HCT116 (cell line): ENCODE data around the gene BCS1L. TPM values are rescaled to one million over a fixed set of nuclear protein-coding genes. Genes with fewer than 3 reads are reported as not detected.
A peak's percentile ranks its signal among the peaks of the same experiment; 100 is the strongest.

ENCODE experiments used
- ATAC-seq: fragments of 200-7000 bp; cut with Tn5 transposase; 2 replicates; pipeline ENCODE4 v1.9.1; 2020; ENCODE audit warnings: mild to moderate bottlenecking, moderate library complexity
- Bru-seq: library from RNA; stranded (reverse); fragments of 400-500 nt; gene quantifications from one replicate; lab custom pipeline; 2021; lab: Mats Ljungman, UMichigan
- BruChase-seq, 2 experiments: library from RNA; stranded (reverse); fragments of 400-500 nt; gene quantifications; one replicate each; lab custom pipeline; 2021; lab: Mats Ljungman, UMichigan
- BruUV-seq: library from RNA; stranded (reverse); fragments of 400-500 nt; replicated peaks from 2 replicates; lab custom pipeline; 2021; lab: Mats Ljungman, UMichigan
- CTCF ChIA-PET: fragments of 300-600 bp; sonication (Branson Sonifier 250); formaldehyde crosslinking; loops from one replicate; lab custom pipeline; 2021; ENCODE audit warnings: antibody characterized with exemption; lab: Charles Lee
- POLR2A ChIA-PET: fragments of 300-600, 350-600 bp; sonication (Branson Sonifier 250); formaldehyde crosslinking; loops from one replicate; lab custom pipeline; 2021; ENCODE audit warnings: antibody characterized with exemption; lab: Charles Lee
- RAD21 ChIA-PET, 2 experiments: fragments of 300-600 bp; sonication (Branson Sonifier 250); formaldehyde crosslinking; loops; one replicate each; lab custom pipeline; 2023; ENCODE audit warnings: low total read pairs in 2 of 2; ENCODE audit not compliant: uncharacterized antibody in 2 of 2, unreplicated experiment in 2 of 2, low non-redundant PET in 1 of 2; lab: Charles Lee
- DNase-seq: peaks from one replicate; pipeline ENCODE4 v3.0.0-alpha.2; 2010; ENCODE audit warnings: low read depth, low spot score
- H2AFZ ChIP-seq: fragments of 200-600 bp; shearing (Covaris generic), sonication (generic); 2 replicates; pipeline ENCODE4 v1.6.1; 2017; ENCODE audit warnings: low read depth, mixed run types, mixed read lengths, antibody characterized with exemption, low read length; ENCODE audit not compliant: poor library complexity, severe bottlenecking
- H3K27ac ChIP-seq: 2 replicates; pipeline ENCODE4 v1.5.1; 2012; ENCODE audit warnings: low read depth, low read length
- H3K27me3 ChIP-seq: fragments of 200-600 bp; sonication (generic); 2 replicates; pipeline ENCODE4 v1.6.1; 2016; ENCODE audit warnings: mixed run types, low read length, mixed read lengths; ENCODE audit not compliant: insufficient read depth
- H3K36me3 ChIP-seq, 2 experiments: fragments of 200-500 bp in 1 of 2; fragments of 200-600 bp in 1 of 2; sonication (Bioruptor generic) in 1 of 2; sonication (generic) in 1 of 2; 2 replicates each; pipeline versions ENCODE4 v1.5.1 to v1.6.1; 2014 to 2016; ENCODE audit warnings: low read length in 2 of 2, inconsistent platforms in 1 of 2, mixed read lengths in 1 of 2, mixed run types in 1 of 2; ENCODE audit not compliant: insufficient read depth in 2 of 2, control insufficient read depth in 1 of 2
- H3K4me1 ChIP-seq, 2 experiments: fragments of 200-600 bp in 1 of 2; sonication (generic) in 1 of 2; 2 replicates each; pipeline versions ENCODE4 v1.5.1 to v1.6.1; 2012 to 2017; ENCODE audit warnings: low read length in 2 of 2, inconsistent platforms in 1 of 2, mild to moderate bottlenecking in 1 of 2, mixed read lengths in 1 of 2, mixed run types in 1 of 2, moderate library complexity in 1 of 2; ENCODE audit not compliant: insufficient read depth in 2 of 2, control insufficient read depth in 1 of 2
- H3K4me2 ChIP-seq: fragments of 200-600 bp; sonication (generic); 2 replicates; pipeline ENCODE4 v1.6.1; 2017; ENCODE audit warnings: mixed run types, low read length, mixed read lengths
- H3K4me3 ChIP-seq, 2 experiments: fragments of 200-600 bp in 1 of 2; sonication (generic) in 1 of 2; replicated peaks in 1 of 2; 2 replicates each; pipeline ENCODE4 v1.5.1; 2011 to 2016; ENCODE audit warnings: low read length in 2 of 2, control low read depth in 1 of 2, low read depth in 1 of 2, mild to moderate bottlenecking in 1 of 2, mixed read lengths in 1 of 2, mixed run types in 1 of 2
- H3K79me2 ChIP-seq: fragments of 200-600 bp; sonication (generic); 2 replicates; pipeline ENCODE4 v1.6.1; 2017; ENCODE audit warnings: mild to moderate bottlenecking, mixed run types, low read length, moderate library complexity, mixed read lengths; ENCODE audit not compliant: insufficient read depth
- H3K9ac ChIP-seq: fragments of 200-600 bp; sonication (generic); 2 replicates; pipeline ENCODE4 v1.6.1; 2016; ENCODE audit warnings: low read length, mixed read lengths
- H3K9me2 ChIP-seq: fragments of 200-600 bp; sonication (generic), shearing (Covaris generic); 2 replicates; pipeline ENCODE4 v1.6.1; 2017; ENCODE audit warnings: mixed run types, mild to moderate bottlenecking, moderate library complexity; ENCODE audit not compliant: insufficient read depth
- H3K9me3 ChIP-seq, 2 experiments: fragments of 200-500 bp in 1 of 2; fragments of 200-600 bp in 1 of 2; sonication (Bioruptor generic) in 1 of 2; sonication (generic) in 1 of 2; 2 replicates each; pipeline ENCODE4 v1.6.1; 2014 to 2017; ENCODE audit warnings: low read length in 2 of 2, mixed read lengths in 2 of 2, inconsistent platforms in 1 of 2, low read depth in 1 of 2, mild to moderate bottlenecking in 1 of 2, mixed run types in 1 of 2, moderate library complexity in 1 of 2; ENCODE audit not compliant: control insufficient read depth in 1 of 2, insufficient read depth in 1 of 2
- H4K20me1 ChIP-seq: fragments of 200-600 bp; sonication (generic), shearing (Covaris generic); 2 replicates; pipeline ENCODE4 v1.6.1; 2017; ENCODE audit warnings: mixed run types, mild to moderate bottlenecking, moderate library complexity; ENCODE audit not compliant: insufficient read depth
- ATF3 ChIP-seq: IDR thresholded peaks from 2 replicates; pipeline ENCODE4 v1.6.1; 2012
- CBX3 ChIP-seq: IDR thresholded peaks from 2 replicates; pipeline ENCODE4 v1.6.1; 2012; ENCODE audit warnings: low read depth
- CEBPB ChIP-seq: IDR thresholded peaks from 2 replicates; pipeline ENCODE4 v1.6.1; 2012; ENCODE audit warnings: low read depth
- EGR1 ChIP-seq: IDR thresholded peaks from 2 replicates; pipeline ENCODE4 v1.6.1; 2012; ENCODE audit warnings: low read depth
- EZH2 ChIP-seq: fragments of 200-600 bp; sonication (generic); IDR thresholded peaks from 2 replicates; pipeline ENCODE4 v1.6.1; 2017; ENCODE audit warnings: antibody characterized with exemption, mixed run types
- EZH2phosphoT487 ChIP-seq: fragments of 200-600 bp; IDR thresholded peaks from 2 replicates; pipeline ENCODE4 v1.6.1; 2018; ENCODE audit warnings: antibody characterized with exemption, borderline replicate concordance
- FOSL1 ChIP-seq: IDR thresholded peaks from 2 replicates; pipeline ENCODE4 v1.6.1; 2012; ENCODE audit warnings: low read depth
- JUND ChIP-seq: IDR thresholded peaks from 2 replicates; pipeline ENCODE4 v1.6.1; 2012
- MAX ChIP-seq: IDR thresholded peaks from 2 replicates; pipeline ENCODE4 v1.6.1; 2012
- POLR2A ChIP-seq: IDR thresholded peaks from 2 replicates; pipeline ENCODE4 v1.7.0; 2011; ENCODE audit warnings: borderline replicate concordance; ENCODE audit not compliant: insufficient read depth, insufficient read length; ENCODE audit errors: extremely low read depth
- POLR2AphosphoS5 ChIP-seq: IDR thresholded peaks from 2 replicates; pipeline ENCODE4 v1.6.1; 2011; ENCODE audit warnings: mild to moderate bottlenecking, low read depth, low read length, moderate library complexity
- SIN3A ChIP-seq: IDR thresholded peaks from 2 replicates; pipeline ENCODE4 v1.6.1; 2012; ENCODE audit warnings: low read depth
- SP1 ChIP-seq: IDR thresholded peaks from 2 replicates; pipeline ENCODE4 v1.6.1; 2012; ENCODE audit warnings: low read depth
- SRF ChIP-seq: IDR thresholded peaks from 2 replicates; pipeline ENCODE4 v1.6.1; 2012; ENCODE audit warnings: low read depth
- TCF7L2 ChIP-seq: IDR thresholded peaks from 2 replicates; pipeline ENCODE4 v1.7.0; 2011; ENCODE audit warnings: borderline replicate concordance, inconsistent platforms; ENCODE audit not compliant: insufficient read depth, insufficient read length; ENCODE audit errors: extremely low read depth
- YY1 ChIP-seq: IDR thresholded peaks from 2 replicates; pipeline ENCODE4 v1.6.1; 2011; ENCODE audit warnings: low read length, low read depth, moderate library complexity, mild to moderate bottlenecking; ENCODE audit not compliant: insufficient replicate concordance; ENCODE audit errors: extremely low read depth
- ZBTB33 ChIP-seq: IDR thresholded peaks from 2 replicates; pipeline ENCODE4 v1.6.1; 2011; ENCODE audit warnings: mild to moderate bottlenecking, low read length, moderate library complexity; ENCODE audit not compliant: insufficient replicate concordance; ENCODE audit errors: extremely low read depth
- ZFX ChIP-seq: fragments of 450-650 bp; IDR thresholded peaks from 2 replicates; pipeline ENCODE4 v1.6.1; 2017
- ZNF274 ChIP-seq: fragments of 200-500 bp; sonication (Bioruptor generic); IDR thresholded peaks from 2 replicates; pipeline ENCODE4 v1.6.1; 2014; ENCODE audit warnings: mild to moderate bottlenecking, low read depth, low read length, inconsistent platforms
- intact Hi-C: fragments of 100-400 bp; cut with micrococcal nuclease; formaldehyde crosslinking; loops from 2 replicates; pipeline ENCODE4 v1.10.0; 2022
- long read RNA-seq: library from polyadenylated mRNA; unstranded; transcript quantifications from one replicate; pipeline ENCODE4 v2.0.0, GENCODE V29; 2021; ENCODE audit not compliant: unreplicated experiment
- polyA plus RNA-seq: library from polyadenylated mRNA; unstranded; fragments of >200 nt; gene quantifications from 2 replicates; pipeline ENCODE4 v1.2.1, GENCODE V29; 2012; ENCODE audit warnings: missing spikeins
- total RNA-seq: library from RNA; stranded (reverse); gene quantifications from one replicate; pipeline ENCODE4 v1.2.1, GENCODE V29; 2021; ENCODE audit not compliant: unreplicated experiment

Gene BCS1L, protein sequence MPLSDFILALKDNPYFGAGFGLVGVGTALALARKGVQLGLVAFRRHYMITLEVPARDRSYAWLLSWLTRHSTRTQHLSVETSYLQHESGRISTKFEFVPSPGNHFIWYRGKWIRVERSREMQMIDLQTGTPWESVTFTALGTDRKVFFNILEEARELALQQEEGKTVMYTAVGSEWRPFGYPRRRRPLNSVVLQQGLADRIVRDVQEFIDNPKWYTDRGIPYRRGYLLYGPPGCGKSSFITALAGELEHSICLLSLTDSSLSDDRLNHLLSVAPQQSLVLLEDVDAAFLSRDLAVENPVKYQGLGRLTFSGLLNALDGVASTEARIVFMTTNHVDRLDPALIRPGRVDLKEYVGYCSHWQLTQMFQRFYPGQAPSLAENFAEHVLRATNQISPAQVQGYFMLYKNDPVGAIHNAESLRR
- total RNA-seq: 57.4 TPM
- 46.4 and 64.4 TPM in 2 replicates for polyA plus RNA-seq
- Bru-seq, nascent RNA: percentile 73 among the genes with signal in this experiment
- percentile 92 among the genes with signal in this experiment for BruChase-seq, experiment 1, labeled RNA remaining after a 6-hour chase
- BruChase-seq, experiment 2, labeled RNA remaining after a 2-hour chase: percentile 90 among the genes with signal in this experiment
- long read RNA-seq, transcript BCS1L-201 (8 exons, 1,454 nt): major isoform, 14 of 69 reads
- long read RNA-seq, transcript BCS1L-203 (9 exons, 1,525 nt): minor isoform, 5 of 69 reads
- long read RNA-seq, partial matches to known transcripts: 22 of 69 reads
- long read RNA-seq, other reads (novel, unspliced or antisense): 22 of 69 reads

- DNase-seq (peak; percentile 81), ATAC-seq (peak; percentile 89)
- ChIA-PET RAD21 (interaction anchor here (0.6 to 2.6 kb wide), 6 partner anchors 12 to 188 kb away, joined by 3 to 9 read pairs (median 6); partner anchors contain the start of genes RNF25 (in 1 of the 2), STK36 (in 1 of the 2) and TTLL4 (in 1 of the 2)), CTCF (interaction anchor here (0.8 to 3.1 kb wide), 10 partner anchors 10 to 301 kb away, joined by 3 to 71 read pairs (median 6); partner anchors contain the start of genes RNF25, STK36 and TTLL4), POLR2A (interaction anchor here (0.6 to 2.9 kb wide), 5 partner anchors 9 to 188 kb away, joined by 3 to 20 read pairs (median 4); partner anchors contain the start of genes RNF25 and STK36)
- Histone ChIP-seq H3K4me1 (peaks cover 0 to 19% of the 10 kb centered on the region in 2 experiments; a peak in 2 of 4 replicates), H3K9me2 (no peaks in the 10 kb centered on the region), H3K36me3 (peaks cover 26 to 56% of the 10 kb centered on the region in 2 experiments), H3K9me3 (no peaks in the 10 kb centered on the region), H3K27me3 (no peaks in the 10 kb centered on the region), H3K27ac (peak within 1 kb of the TSS; percentile 70), H3K9ac (peak within 1 kb of the TSS; percentile 87), H2AFZ (peak within 1 kb of the TSS; percentile 42), H3K4me2 (peak within 1 kb of the TSS; percentile 96), H3K4me3 (peak within 1 kb of the TSS; percentile 88 to 96), H4K20me1 (no peaks in the 10 kb centered on the region; the same call in 1 of the 2 replicates), H3K79me2 (peaks cover 58% of the 10 kb centered on the region)
- intact Hi-C loops: loop anchor here (1.0 kb wide), 2 partner anchors 28 to 188 kb away; no protein-coding TSS in a partner anchor
- BruUV-seq: no TSS peak
- no peak for TF ChIP-seq ZBTB33
- TF ChIP-seq CEBPB: no peak
- peak; percentile 96 for TF ChIP-seq SIN3A
- no peak for TF ChIP-seq EZH2phosphoT487
- TF ChIP-seq YY1: peak; percentile 44
- peak; percentile 80 for TF ChIP-seq EGR1
- TF ChIP-seq MAX: peak; percentile 99
- no peak; the same call in 1 of the 2 replicates for TF ChIP-seq SRF
- no peak for TF ChIP-seq JUND
- TF ChIP-seq CBX3: peak; percentile 71; the same call in 1 of the 2 replicates
- TF ChIP-seq EZH2: no peak
- TF ChIP-seq SP1: peak; percentile 74
- no peak for TF ChIP-seq ZNF274
- no peak for TF ChIP-seq ATF3
- peak; percentile 42; the same call in 1 of the 2 replicates for TF ChIP-seq ZFX
- TF ChIP-seq FOSL1: no peak
- peak; percentile 96 for TF ChIP-seq TCF7L2
- peak; percentile 82 for TF ChIP-seq POLR2AphosphoS5
- TF ChIP-seq POLR2A: peak; percentile 57
Measured at GRCh38 chr2:218659258-218659987, at the start of gene BCS1L, which contains the start of gene ZNF142. Gene BCS1L (plus strand): TSS chr2:218659683. CDS start chr2:218660988, 1,305 bp downstream. Gene ZNF142 (minus strand): TSS chr2:218659623. CDS start chr2:218656429, 3,194 bp downstream.
